Stimulated activated CD4-positive, alpha-beta T cell treated with anti-CD3 and anti-CD28 coated beads, Interleukin-1b, Interleukin-23, amount 100 ng/mL, for 48 hours (primary cell): Measurements from ENCODE around the gene ISOC2.
A peak's percentile ranks its signal among the peaks of the same experiment; 100 is the strongest.

Source experiments
- DNase-seq: peaks from one replicate; pipeline ENCODE4 v3.0.0-alpha.2; 2020

ISOC2 gene

GRCh38 chr19:55476100-55476775, 14.8 kb upstream of the ISOC2 start, which contains the start of gene ZNF628:
ZNF628 (plus strand) TSS chr19:55476617; CDS start chr19:55479911, 3,294 bp downstream.
- DNase-seq: peak; percentile 98

DNA sequence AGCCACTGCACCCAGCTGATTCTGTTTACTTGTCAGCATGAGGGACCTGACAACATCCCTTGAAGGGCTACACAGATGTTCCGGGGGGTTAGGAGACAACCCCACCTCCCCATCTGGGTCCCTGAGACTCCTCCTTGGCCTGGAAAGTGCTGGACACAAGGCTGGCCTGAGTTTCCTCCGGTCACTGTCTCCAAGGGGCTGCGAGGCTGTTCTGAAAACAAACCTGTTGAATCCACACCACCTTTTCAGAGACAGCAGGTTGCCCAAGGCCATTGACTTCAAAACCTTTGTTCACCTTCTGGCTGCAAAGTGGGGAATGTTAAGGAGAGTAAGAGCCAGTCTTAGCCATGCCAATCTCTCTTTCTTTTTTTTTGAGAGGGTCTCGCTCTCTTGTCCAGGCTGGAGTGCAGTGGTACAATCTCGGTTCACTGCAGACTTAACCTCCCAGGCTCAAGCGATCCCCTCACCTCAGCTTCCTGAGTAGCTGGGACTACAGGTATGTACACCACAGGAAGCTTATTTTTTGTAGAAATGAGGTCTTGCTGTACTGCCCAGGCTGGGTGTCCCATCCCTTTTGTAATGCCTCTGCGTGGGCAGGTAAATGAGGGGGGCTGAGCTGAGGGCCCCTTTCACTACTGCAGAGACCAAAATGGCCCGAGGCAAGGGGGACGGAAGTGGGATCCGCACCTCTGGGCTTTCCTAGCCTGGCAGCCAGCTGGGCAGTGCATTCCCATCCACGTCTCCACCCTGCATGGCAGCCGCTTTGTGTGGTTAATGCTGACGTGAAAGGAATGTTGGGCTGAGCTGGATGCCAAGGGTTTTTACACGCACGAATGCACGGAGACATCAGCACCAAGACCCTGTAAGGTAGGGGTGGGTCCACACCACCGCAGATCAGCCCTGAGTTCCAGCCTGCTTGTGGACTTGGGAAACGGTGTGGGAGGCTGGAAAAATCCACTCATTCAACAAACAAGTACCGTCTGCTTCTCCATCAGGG, 13.1 kb upstream of the ISOC2 start:
- no peak for DNase-seq

- no peak for DNase-seq
Measured at GRCh38 chr19:55473225-55474012, 12.0 kb upstream of the ISOC2 start.

DNA sequence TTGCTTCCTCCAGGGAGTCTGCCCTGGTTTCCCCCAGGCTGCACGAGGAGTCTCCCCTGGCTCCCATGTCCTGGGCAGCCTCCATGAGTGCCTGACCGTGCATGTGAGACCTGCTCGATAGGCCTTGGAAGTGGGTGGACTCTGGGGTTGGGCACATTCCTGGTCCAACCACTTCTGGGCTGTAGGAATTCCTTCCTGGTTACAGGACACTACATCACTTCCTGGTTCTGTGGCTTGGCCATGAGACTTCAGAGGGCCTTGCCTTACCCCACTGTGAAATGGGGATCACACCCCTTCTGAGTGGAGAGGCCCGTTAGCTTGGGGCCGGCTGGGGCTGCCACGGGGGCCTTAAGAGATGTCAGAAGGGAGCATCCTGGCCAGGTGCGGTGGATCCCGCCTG, 11.0 kb upstream of the ISOC2 start:
- no peak for DNase-seq

DNA sequence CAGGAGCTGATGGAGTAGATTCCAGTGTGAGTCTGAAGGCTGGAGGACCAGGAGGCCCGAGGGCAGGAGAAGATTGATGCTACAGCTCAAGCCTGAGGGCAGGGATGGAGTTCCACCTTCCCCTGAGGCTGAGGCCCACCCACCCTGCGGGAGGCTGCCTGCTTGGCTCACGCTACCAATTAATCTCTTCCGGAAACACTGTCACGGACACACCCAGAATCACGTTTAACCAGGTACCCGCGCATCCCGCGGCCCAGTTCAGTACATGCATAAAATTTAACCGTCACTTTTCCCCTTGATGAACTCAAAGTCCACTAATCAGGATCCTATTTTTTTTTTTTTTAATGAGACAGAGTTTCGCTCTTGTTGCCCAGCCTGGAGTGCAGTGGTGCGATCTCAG, 9.8 kb upstream of the ISOC2 start:
- DNase-seq: no peak

- DNase-seq: no peak
Measured at GRCh38 chr19:55468054-55468393, 6.6 kb upstream of the ISOC2 start.

GRCh38 chr19:55467236-55468053, 6.0 kb upstream of the ISOC2 start:
- peak; percentile 51 for DNase-seq

GRCh38 chr19:55466241-55466614, 4.8 kb upstream of the ISOC2 start:
- DNase-seq: no peak

DNA sequence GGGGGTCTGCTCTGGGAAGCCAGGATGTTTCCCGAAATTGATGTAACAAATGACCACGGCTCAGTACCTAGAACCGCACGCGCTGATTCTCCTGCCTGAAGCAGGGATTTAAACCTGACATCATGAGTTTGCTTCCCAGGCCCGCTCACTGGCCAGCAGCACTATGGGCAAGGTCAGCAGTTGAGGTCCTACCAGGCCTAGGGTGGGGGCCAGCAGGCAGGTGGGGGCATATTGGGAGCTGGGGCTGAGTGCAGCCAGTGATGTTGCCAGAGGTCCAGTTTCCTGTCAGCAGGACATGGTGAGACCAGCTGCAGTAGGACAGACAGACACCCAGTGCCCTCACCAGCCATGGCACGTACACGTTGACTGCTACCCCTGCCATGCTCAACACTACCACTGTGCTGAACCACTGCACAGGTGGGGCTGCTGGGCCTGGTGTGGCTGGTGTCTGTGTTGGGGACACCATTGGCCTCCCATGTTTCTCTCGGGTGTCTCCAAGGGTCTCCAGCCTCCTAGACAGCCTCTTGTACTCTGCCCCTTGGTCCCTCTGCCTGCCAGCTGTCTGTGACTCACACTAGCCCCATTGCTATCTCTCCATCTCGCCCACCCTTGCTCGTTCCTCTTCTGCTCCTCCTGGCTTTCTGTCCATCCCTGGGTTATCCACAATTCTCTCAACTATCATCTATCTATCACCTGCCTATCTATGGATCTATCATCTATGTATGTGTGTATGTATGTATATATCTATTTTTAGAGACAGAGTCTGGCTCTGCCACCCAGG, 4.2 kb upstream of the ISOC2 start:
- no peak for DNase-seq

DNA sequence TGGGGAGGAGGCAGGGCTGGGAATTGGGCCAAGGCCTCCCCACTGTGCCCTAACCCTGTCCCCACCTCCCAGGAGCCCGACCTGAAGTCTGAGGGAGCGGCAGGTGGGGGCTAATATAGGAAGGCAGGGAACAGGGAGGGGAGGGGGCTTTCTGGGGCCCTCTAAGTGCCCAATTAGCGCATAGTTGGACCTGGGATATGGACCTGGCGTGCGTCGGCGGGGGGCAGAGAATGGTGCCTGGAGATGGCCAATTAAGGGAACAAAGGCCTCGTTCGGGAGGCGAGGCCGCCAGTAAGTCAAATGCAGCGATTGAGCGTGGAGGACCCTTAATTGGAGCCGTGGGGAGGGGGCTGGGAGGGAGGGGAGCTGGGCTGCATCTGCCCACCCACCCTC, 3.2 kb upstream of the ISOC2 start, which contains the start of gene C19orf85:
Gene C19orf85, minus strand, starts transcription at position 90 of the 393 bp plus-strand sequence. CDS start 197 bp downstream, outside the sequence.
- no peak for DNase-seq

DNA sequence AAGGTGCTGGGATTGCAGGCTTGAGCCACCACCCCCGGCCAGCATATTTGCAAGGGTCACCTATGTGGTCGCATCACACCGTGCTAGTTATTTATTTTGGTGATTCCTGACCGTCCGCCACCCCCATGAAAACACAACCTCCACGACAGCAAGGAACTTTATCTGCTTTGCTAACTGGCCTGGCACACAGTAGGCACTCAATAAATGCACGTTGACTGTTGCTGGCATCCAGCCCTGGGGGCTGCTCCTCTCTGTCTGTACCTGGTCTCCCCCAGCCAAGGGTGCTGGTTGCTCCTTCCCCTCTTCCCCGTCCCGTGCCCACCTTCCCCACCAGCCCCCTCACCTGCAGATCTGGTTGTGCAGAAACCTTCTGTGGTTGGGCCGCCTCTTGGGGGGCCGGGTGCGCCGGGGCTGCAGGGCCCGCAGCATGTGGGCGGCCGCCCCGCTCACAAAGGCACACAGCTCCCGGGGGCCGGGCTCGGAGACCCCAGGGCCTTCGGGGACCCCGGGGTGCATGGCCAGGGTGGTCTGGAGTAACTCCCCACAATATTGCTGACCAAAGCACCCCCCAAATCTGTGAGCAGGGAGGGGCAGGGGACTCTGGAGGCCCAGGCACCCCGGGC, 2.7 kb upstream of the ISOC2 start:
- no peak for DNase-seq

GRCh38 chr19:55463583-55464031, 2.2 kb upstream of the ISOC2 start:
- DNase-seq: no peak

DNA sequence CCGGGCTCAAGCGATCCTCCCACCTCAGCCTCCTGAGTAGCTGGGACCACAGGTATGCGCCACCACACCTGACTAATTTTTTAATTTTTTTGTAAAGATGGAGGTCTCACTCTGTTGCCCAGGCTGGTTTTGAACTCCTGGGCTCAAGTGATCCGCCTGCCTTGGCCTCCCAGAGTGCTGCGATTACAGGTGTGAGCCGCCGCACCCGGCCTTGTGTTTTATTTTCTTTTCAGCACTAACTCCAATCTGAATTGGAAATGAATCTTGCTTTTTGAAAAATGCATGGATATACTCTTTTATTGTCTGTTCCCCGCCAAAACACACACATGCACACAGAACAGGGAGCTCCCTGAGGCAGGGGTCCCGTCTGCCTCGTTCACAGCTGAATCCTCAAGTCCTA, 1.3 kb upstream of the ISOC2 start:
- DNase-seq: no peak

- DNase-seq: no peak
Measured at GRCh38 chr19:55461974-55462626, 658 bp upstream of the ISOC2 start.

DNA sequence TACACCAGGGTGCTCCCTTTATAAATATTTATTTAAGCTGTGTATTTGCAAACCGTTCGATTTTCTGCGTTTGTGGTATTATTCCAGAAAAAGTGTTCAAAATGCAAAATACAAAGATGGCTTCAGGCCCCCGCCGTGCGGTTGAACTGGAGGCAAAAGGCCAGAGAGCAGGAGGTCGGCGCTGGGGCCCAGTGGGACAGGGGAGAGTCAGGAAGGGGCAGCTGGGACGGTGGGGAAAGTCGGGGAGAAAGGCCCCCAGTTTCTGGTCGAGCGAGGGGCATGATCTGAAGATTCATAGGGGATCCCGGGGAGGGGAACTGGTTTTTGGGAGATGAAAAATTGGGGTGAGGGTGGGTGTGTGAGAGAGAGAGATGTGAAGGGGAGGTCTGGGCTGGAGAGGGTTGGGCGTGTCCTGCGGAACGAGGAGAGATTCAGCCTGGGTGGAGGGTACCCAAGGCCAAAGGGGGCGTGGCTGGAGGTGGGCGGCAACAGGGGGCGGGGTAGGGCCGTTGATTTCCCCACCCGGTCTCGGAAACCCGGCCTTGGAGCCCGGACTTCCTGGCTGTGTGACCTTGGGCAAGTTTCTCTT, 678 bp downstream of the ISOC2 start:
- peak; percentile 46 for DNase-seq

DNA sequence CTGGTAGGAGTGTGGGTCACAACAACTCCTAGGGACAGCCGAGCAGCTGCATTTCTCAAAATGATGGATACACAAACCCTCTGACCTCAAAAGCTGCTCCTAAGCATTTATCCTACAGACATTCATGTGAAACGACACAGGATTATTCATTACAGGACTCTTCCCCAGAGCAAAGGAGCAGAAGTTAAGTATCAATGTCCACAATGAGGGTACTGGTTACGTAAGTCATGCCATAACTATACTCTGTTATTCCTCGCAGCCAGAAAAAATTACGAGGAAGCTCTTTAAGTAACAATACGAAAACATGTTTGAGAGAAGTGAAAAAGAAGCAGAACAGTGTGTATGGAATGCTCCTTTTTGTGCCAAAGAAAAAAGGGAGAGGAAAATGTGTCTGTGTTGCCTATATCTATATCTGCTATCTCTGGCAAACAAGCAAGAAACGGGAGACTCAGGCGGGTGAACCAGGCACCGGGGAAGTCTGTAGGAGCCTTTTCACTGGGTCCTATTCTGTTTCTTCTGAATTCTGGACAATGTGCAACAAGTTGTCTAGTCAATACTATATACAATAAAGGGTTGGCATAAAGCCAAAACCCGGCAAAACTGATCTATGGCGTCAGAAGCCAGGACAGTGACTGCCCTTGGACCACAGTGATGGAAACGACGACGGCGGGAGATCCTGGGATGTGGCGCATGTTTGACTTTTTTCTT, 1.3 kb downstream of the ISOC2 start:
- DNase-seq: no peak

DNA sequence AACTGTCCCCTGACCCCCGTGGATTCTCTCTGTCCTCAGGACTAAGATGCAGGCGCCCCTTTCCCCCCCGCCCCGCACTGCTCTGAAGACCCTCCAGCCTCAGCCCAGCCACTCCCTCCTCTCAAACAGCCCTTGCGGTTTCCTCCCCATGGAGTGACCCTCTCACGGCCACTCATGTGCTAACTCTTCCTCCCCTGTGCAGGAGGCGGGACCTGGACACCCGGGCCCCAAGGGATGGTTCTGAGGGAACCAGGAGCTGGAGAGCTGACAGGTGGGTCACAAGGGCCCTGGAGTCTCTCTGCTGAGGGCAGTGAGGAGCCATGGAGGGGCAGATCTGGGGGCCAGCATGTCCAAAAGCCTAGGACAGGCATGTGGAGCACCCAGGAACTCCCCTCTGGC, 1.9 kb downstream of the ISOC2 start:
- DNase-seq: no peak

DNA sequence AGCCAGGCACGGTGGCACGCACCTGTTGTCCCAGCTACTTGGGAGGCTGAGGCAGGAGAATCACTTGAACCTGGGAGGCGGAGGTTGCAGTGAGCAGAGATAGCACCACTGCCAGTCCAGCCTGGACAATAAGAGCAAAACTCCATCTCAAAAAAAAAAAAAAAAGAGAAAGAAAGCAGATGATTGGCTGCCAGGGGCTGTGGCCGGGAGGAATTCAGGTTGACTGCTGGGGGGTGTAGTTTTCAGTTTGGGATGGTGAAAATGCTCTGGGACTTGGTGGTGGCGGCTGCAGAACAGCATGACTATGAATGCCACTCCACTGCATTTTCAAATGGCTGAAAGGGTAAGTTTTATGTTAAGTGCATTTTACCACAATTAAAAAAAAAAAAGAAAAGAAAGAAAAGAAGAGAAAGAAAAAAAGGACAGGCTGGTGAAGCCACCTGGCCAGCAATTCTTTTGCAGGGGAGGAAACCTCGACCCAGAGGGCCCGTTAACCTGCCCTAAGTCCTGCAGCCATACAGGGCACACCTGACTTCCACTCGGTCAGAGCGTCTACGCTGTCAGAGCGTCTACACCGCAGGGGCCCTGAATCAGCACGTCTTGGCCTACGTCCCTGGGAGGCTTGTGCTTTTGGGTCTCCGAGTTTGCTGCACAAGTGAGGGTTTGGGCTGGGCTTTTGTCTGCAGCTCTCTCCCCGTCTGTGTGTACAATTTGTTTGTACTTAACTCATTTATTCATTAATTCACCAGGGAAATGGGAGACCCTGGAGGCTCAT, 3.6 kb downstream of the ISOC2 start:
- DNase-seq: no peak
